Stomach (tissue), 4 donors: ENCODE data around the gene NR4A3.

Experiments used
- POLR2A ChIP-seq, 4 donors: fragments of 450-650 bp; IDR thresholded peaks; one replicate each; pipeline ENCODE4 v1.6.1; 2016; ENCODE audit warnings: antibody characterized with exemption in 4 of 4, control low read depth in 2 of 4, mild to moderate bottlenecking in 1 of 4, moderate library complexity in 1 of 4
- POLR2AphosphoS5 ChIP-seq, 3 donors: sonication (generic); formaldehyde crosslinking; IDR thresholded peaks; one replicate each; pipeline ENCODE4 v1.6.1; 2016; ENCODE audit warnings: antibody characterized with exemption in 3 of 3
- TF ChIP-seq, protein P1 (sequence below), 7 experiments: fragments of 450-650 bp in 4 of 7; fragments of 200-600 bp in 3 of 7; sonication (generic) in 3 of 7; IDR thresholded peaks; one replicate each; pipeline ENCODE4 v1.5.1; 2016 to 2019; ENCODE audit warnings: antibody characterized with exemption in 7 of 7, control low read depth in 2 of 7, mild to moderate bottlenecking in 1 of 7

DNA sequence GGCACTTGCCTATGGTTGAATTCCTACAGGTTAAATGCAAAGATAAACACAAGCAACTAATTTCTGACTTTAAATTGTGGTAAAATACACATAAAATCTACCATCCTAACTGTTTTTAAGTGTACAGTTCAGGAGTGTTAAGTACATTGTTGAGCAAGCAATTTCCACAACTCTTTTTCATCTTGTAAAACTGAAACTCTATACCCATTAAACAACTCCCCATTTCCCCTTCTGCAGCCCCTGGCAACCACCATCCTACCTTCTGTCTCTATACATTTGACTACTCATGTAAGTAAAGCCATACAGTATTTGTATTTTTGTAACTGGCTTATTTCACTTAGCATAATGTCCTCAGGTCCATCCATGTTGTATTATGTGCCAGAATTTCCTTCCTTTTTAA is 46.3 kb downstream of the NR4A3 start:
- TF ChIP-seq, protein P1, sequence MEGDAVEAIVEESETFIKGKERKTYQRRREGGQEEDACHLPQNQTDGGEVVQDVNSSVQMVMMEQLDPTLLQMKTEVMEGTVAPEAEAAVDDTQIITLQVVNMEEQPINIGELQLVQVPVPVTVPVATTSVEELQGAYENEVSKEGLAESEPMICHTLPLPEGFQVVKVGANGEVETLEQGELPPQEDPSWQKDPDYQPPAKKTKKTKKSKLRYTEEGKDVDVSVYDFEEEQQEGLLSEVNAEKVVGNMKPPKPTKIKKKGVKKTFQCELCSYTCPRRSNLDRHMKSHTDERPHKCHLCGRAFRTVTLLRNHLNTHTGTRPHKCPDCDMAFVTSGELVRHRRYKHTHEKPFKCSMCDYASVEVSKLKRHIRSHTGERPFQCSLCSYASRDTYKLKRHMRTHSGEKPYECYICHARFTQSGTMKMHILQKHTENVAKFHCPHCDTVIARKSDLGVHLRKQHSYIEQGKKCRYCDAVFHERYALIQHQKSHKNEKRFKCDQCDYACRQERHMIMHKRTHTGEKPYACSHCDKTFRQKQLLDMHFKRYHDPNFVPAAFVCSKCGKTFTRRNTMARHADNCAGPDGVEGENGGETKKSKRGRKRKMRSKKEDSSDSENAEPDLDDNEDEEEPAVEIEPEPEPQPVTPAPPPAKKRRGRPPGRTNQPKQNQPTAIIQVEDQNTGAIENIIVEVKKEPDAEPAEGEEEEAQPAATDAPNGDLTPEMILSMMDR (IDR thresholded peaks at IDR 0.05) = no peak
- TF ChIP-seq POLR2A (IDR thresholded peaks at IDR 0.05) (no peak), POLR2AphosphoS5 (IDR thresholded peaks at IDR 0.05) (no peak)
